NT2/D1 (cell line): ENCODE measurements around the gene GDNF.

Experiments
- YY1 ChIP-seq: IDR thresholded peaks from 2 replicates; pipeline ENCODE4 v1.6.1; 2011; ENCODE audit not compliant: insufficient read length, insufficient read depth
- ZNF274 ChIP-seq: IDR thresholded peaks from 2 replicates; pipeline ENCODE4 v1.6.1; 2011; ENCODE audit warnings: mild to moderate bottlenecking, low read depth, low read length

GRCh38 chr5:37771731-37772130 is 68.1 kb downstream of the GDNF start:
- no peak for TF ChIP-seq ZNF274
- no peak for TF ChIP-seq YY1
